ENCODE data around the gene DENND5B.
"Not testable (repeated sequence)": the region's sequence is repeated elsewhere in the genome, so short reads cannot be mapped to it uniquely, and the experiment has no call there.

DENND5B gene

GRCh38 chr12:31407562-31407961 is 183.4 kb downstream of the DENND5B start:
- no peak for TF ChIP-seq CTCF (IDR thresholded peaks at IDR 0.05)
- Mint-ChIP-seq H3K4me3 (no peak overlapping the region), H3K9me3 (no peaks in the 10 kb centered on the region), H3K27ac (no peak overlapping the region), H3K27me3 (ENCODE audit: low read depth, poor library complexity) (no peaks in the 10 kb centered on the region), H3K36me3 (ENCODE audit: low read depth) (peaks cover 38% of the 10 kb centered on the region), H3K4me1 (no peaks in the 10 kb centered on the region)
- no peak for DNase-seq

GRCh38 chr12:31406345-31406744 is 184.6 kb downstream of the DENND5B start:
- Mint-ChIP-seq H3K27ac (peak overlapping the region; percentile 28), H3K27me3 (ENCODE audit: low read depth, poor library complexity) (no peaks in the 10 kb centered on the region), H3K4me3 (no peak overlapping the region), H3K9me3 (no peaks in the 10 kb centered on the region), H3K36me3 (ENCODE audit: low read depth) (peaks cover 38% of the 10 kb centered on the region), H3K4me1 (no peaks in the 10 kb centered on the region)
- no peak for DNase-seq
- no peak for TF ChIP-seq CTCF (IDR thresholded peaks at IDR 0.05)

- H3K4me3 Mint-ChIP-seq: no peak overlapping the region
These were observed 185.9 kb downstream of the DENND5B start for GRCh38 chr12:31405021-31405420.

DNA sequence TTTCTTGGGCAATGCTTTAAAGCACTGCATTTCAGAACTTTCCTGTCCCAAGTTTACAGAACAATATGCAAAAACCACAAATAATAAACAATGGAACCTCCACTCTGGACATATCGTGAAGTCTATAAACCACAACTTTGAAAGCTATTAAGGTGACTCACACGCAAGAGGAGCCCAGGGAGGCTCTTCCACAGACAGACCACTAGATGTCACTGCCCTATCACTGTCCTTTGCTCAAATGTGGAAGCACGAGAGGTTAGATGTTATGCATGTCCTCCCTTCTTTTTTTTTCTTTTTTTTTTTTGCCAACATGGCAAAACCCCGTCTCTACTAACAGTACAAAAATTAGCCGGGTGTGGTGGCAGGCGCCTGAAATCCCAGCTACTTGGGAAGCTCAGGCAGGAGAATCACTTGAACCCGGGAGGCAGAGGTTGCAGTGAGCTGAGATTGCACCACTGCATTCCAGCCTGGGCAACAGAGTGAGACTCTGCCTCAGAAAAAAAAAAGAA is 187.8 kb downstream of the DENND5B start:
- H3K27me3 Mint-ChIP-seq (ENCODE audit: low read depth, poor library complexity); H3K27ac Mint-ChIP-seq; H3K4me3 Mint-ChIP-seq; H3K4me1 Mint-ChIP-seq; H3K9me3 Mint-ChIP-seq: not testable (repeated sequence)
- peaks cover 42% of the 10 kb centered on the region for H3K36me3 Mint-ChIP-seq (ENCODE audit: low read depth)
- peak; percentile 89 for TF ChIP-seq CTCF (IDR thresholded peaks at IDR 0.05)
- peak; percentile 47 for DNase-seq

More at GRCh38 chr12:31405021-31405420, 185.9 kb downstream of the DENND5B start:
- DNase-seq: no peak
- H3K27me3 Mint-ChIP-seq (ENCODE audit: low read depth, poor library complexity): no peaks in the 10 kb centered on the region
- TF ChIP-seq CTCF (IDR thresholded peaks at IDR 0.05): no peak
- no peaks in the 10 kb centered on the region for H3K4me1 Mint-ChIP-seq
- H3K9me3 Mint-ChIP-seq: no peaks in the 10 kb centered on the region
- peaks cover 39% of the 10 kb centered on the region for H3K36me3 Mint-ChIP-seq (ENCODE audit: low read depth)
- H3K27ac Mint-ChIP-seq: no peak overlapping the region

GRCh38 chr12:31393004-31393550 is 197.9 kb downstream of the DENND5B start:
- Mint-ChIP-seq H3K9me3 (no peaks in the 10 kb centered on the region), H3K4me1 (peaks cover 18% of the 10 kb centered on the region), H3K4me3 (no peak overlapping the region), H3K27me3 (ENCODE audit: low read depth, poor library complexity) (no peaks in the 10 kb centered on the region), H3K36me3 (ENCODE audit: low read depth) (peaks cover 71% of the 10 kb centered on the region), H3K27ac (no peak overlapping the region)
- no peak for DNase-seq
- no peak for TF ChIP-seq CTCF (IDR thresholded peaks at IDR 0.05)

DNA sequence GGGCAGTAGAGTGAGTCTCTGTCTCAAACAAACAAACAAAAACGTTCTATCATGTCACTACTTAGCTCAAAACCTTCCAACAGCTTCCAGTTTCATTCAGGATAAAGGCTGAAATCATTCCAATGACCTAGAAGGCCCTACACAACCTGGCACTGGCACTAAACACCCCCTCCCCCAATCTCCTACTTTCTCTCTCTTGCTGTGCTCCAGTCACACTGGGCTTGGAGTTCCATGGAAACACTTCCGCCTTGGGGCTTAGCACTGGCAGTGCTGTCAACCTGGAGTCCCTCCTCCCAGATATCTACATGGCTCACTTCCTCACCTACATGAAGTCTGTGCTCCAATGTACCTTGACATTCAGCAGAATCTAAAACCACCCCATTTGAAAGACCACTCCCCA is 199.9 kb downstream of the DENND5B start:
- H3K36me3 Mint-ChIP-seq (ENCODE audit: low read depth): peaks cover 73% of the 10 kb centered on the region
- H3K9me3 Mint-ChIP-seq: no peaks in the 10 kb centered on the region
- no peak for TF ChIP-seq CTCF (IDR thresholded peaks at IDR 0.05)
- no peak for DNase-seq
- no peaks in the 10 kb centered on the region for H3K27me3 Mint-ChIP-seq (ENCODE audit: low read depth, poor library complexity)
- H3K27ac Mint-ChIP-seq: peak overlapping the region; percentile 27
- H3K4me3 Mint-ChIP-seq: no peak overlapping the region
- peaks cover 34% of the 10 kb centered on the region for H3K4me1 Mint-ChIP-seq
